Esophagus muscularis mucosa (tissue), 4 donors: ENCODE results near the gene CAPN10.

ENCODE experiments used
- EP300 ChIP-seq: sonication (generic); formaldehyde crosslinking; IDR thresholded peaks from one replicate; pipeline ENCODE4 v1.6.1; 2017; ENCODE audit warnings: antibody characterized with exemption
- POLR2A ChIP-seq: fragments of 450-650 bp; IDR thresholded peaks from one replicate; pipeline ENCODE4 v1.6.1; 2017; ENCODE audit warnings: antibody characterized with exemption, moderate library complexity, mild to moderate bottlenecking, low read depth
- TF ChIP-seq, protein P1 (sequence below), 3 experiments: fragments of 200-600 bp in 2 of 3; fragments of 450-650 bp in 1 of 3; sonication (generic) in 2 of 3; IDR thresholded peaks; one replicate each; pipeline ENCODE4 v1.5.1; 2017 to 2019; ENCODE audit warnings: antibody characterized with exemption in 3 of 3, mild to moderate bottlenecking in 2 of 3, moderate library complexity in 1 of 3

DNA sequence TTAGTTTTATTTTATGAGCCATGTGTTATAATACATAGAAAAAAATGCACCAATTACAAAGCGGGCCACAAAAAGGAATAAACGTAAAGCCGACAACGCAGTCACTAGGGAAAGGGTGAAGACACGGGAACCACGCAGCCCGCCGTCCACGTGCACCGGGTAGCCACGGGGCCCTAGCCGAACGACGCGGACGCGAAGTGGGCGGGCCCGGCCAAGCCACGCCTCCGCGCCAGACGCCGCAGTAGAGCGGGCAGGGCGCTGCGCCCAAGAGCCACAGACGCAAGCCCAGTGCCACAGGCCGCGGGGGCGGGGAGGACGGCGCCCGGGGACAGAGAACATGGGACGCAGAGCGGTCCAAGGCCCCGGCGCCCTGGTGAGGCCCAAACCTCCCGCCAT, 26.5 kb upstream of the CAPN10 start, which contains the start of gene DUSP28:
- TF ChIP-seq, protein P1, sequence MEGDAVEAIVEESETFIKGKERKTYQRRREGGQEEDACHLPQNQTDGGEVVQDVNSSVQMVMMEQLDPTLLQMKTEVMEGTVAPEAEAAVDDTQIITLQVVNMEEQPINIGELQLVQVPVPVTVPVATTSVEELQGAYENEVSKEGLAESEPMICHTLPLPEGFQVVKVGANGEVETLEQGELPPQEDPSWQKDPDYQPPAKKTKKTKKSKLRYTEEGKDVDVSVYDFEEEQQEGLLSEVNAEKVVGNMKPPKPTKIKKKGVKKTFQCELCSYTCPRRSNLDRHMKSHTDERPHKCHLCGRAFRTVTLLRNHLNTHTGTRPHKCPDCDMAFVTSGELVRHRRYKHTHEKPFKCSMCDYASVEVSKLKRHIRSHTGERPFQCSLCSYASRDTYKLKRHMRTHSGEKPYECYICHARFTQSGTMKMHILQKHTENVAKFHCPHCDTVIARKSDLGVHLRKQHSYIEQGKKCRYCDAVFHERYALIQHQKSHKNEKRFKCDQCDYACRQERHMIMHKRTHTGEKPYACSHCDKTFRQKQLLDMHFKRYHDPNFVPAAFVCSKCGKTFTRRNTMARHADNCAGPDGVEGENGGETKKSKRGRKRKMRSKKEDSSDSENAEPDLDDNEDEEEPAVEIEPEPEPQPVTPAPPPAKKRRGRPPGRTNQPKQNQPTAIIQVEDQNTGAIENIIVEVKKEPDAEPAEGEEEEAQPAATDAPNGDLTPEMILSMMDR (IDR thresholded peaks at IDR 0.05) = no peak
- TF ChIP-seq POLR2A (peak; percentile 72), EP300 (no peak)
